IgD-negative memory B cell (primary cell): ENCODE data around the gene KCNH8. TPM values are rescaled to one million over a fixed set of nuclear protein-coding genes. Genes with fewer than 3 reads are reported as not detected.
A peak's percentile ranks its signal among the peaks of the same experiment; 100 is the strongest.

Experiments used
- H3K27ac Mint-ChIP-seq, 3 donors: one replicate each; pipeline ENCODE4 v1.8.0; 2020 to 2022; ENCODE audit warnings: mild to moderate bottlenecking in 3 of 3, mixed read lengths in 3 of 3, moderate library complexity in 1 of 3
- H3K27me3 Mint-ChIP-seq: one replicate; pipeline ENCODE4 v1.8.0; 2021; ENCODE audit warnings: mixed read lengths
- H3K36me3 Mint-ChIP-seq: one replicate; pipeline ENCODE4 v1.8.0; 2020; ENCODE audit warnings: mild to moderate bottlenecking, mixed read lengths
- H3K4me1 Mint-ChIP-seq, 3 donors: one replicate each; pipeline ENCODE4 v1.8.0; 2020 to 2022; ENCODE audit warnings: mixed read lengths in 3 of 3, mild to moderate bottlenecking in 1 of 3
- H3K4me3 Mint-ChIP-seq, 4 donors: one replicate each; pipeline ENCODE4 v1.8.0; 2020 to 2022; ENCODE audit warnings: mild to moderate bottlenecking in 4 of 4, mixed read lengths in 4 of 4, moderate library complexity in 3 of 4
- H3K9me3 Mint-ChIP-seq, 3 donors: one replicate each; pipeline ENCODE4 v1.8.0; 2020 to 2021; ENCODE audit warnings: mixed read lengths in 3 of 3, mild to moderate bottlenecking in 1 of 3
- polyA plus RNA-seq: library from polyadenylated mRNA; unstranded; fragments of 300-500 nt; fragmentation: Illumina TruSeq; gene quantifications from one replicate; pipeline ENCODE4 v1.2.3, GENCODE V29; 2021

KCNH8 gene
- polyA plus RNA-seq, 1 donor from 2014 or later = 1.9 TPM

- Mint-ChIP-seq H3K36me3 (peaks cover 3% of the 10 kb centered on the region), H3K27ac (peak overlapping the region in 1 of 3 donors; percentile 4), H3K9me3 (no peaks in the 10 kb centered on the region), H3K4me3 (peak overlapping the region in 3 of 4 donors; percentile 34 to 85 (median 82)), H3K27me3 (no peaks in the 10 kb centered on the region), H3K4me1 (peaks cover 25 to 45% (median 38%) of the 10 kb centered on the region in 3 donors)
Observed at GRCh38 chr3:19342389-19342788, 194.1 kb downstream of the KCNH8 start.

- H3K4me1 Mint-ChIP-seq = peaks cover 38 to 61% (median 43%) of the 10 kb centered on the region in 3 donors
- H3K9me3 Mint-ChIP-seq = peaks cover 0 to 2% (median 1%) of the 10 kb centered on the region in 3 donors
- peak overlapping the region; percentile 52 to 92 (median 75) for H3K4me3 Mint-ChIP-seq
- H3K36me3 Mint-ChIP-seq = no peaks in the 10 kb centered on the region
- H3K27me3 Mint-ChIP-seq = no peaks in the 10 kb centered on the region
- peak overlapping the region; percentile 84 to 98 (median 84) for H3K27ac Mint-ChIP-seq
Observed at GRCh38 chr3:19346759-19347158, 198.4 kb downstream of the KCNH8 start.

- Mint-ChIP-seq H3K36me3 (peaks cover 2% of the 10 kb centered on the region), H3K4me3 (peak overlapping the region; percentile 84 to 93 (median 89)), H3K27me3 (no peaks in the 10 kb centered on the region), H3K4me1 (peaks cover 35 to 56% (median 38%) of the 10 kb centered on the region in 3 donors), H3K27ac (peak overlapping the region; percentile 84 to 98 (median 84)), H3K9me3 (peaks cover 1 to 7% (median 6%) of the 10 kb centered on the region in 3 donors)
Observed at GRCh38 chr3:19347671-19348070, 199.4 kb downstream of the KCNH8 start.

GRCh38 chr3:19348500-19348899 lies 200.2 kb downstream of the KCNH8 start:
- H3K9me3 Mint-ChIP-seq = peaks cover 4 to 14% (median 11%) of the 10 kb centered on the region in 3 donors
- peak overlapping the region; percentile 84 to 98 (median 84) for H3K27ac Mint-ChIP-seq
- H3K4me3 Mint-ChIP-seq = peak overlapping the region; percentile 84 to 93 (median 89)
- H3K27me3 Mint-ChIP-seq = no peaks in the 10 kb centered on the region
- peaks cover 33 to 51% (median 34%) of the 10 kb centered on the region in 3 donors for H3K4me1 Mint-ChIP-seq
- peaks cover 6% of the 10 kb centered on the region for H3K36me3 Mint-ChIP-seq

GRCh38 chr3:19348941-19349564 lies 200.7 kb downstream of the KCNH8 start:
- H3K27ac Mint-ChIP-seq = peak overlapping the region; percentile 84 to 98 (median 84)
- H3K27me3 Mint-ChIP-seq = no peaks in the 10 kb centered on the region
- H3K4me3 Mint-ChIP-seq = peak overlapping the region; percentile 84 to 93 (median 89)
- H3K9me3 Mint-ChIP-seq = peaks cover 4 to 16% (median 16%) of the 10 kb centered on the region in 3 donors
- peaks cover 28 to 45% (median 29%) of the 10 kb centered on the region in 3 donors for H3K4me1 Mint-ChIP-seq
- peaks cover 8% of the 10 kb centered on the region for H3K36me3 Mint-ChIP-seq

- no peak overlapping the region for H3K4me3 Mint-ChIP-seq
- H3K27me3 Mint-ChIP-seq = no peaks in the 10 kb centered on the region
- H3K4me1 Mint-ChIP-seq = peaks cover 16 to 17% (median 17%) of the 10 kb centered on the region in 3 donors
- H3K36me3 Mint-ChIP-seq = peaks cover 10% of the 10 kb centered on the region
- no peak overlapping the region for H3K27ac Mint-ChIP-seq
- H3K9me3 Mint-ChIP-seq = peaks cover 3 to 24% (median 14%) of the 10 kb centered on the region in 3 donors
Observed at GRCh38 chr3:19357947-19358346, 209.6 kb downstream of the KCNH8 start.

- Mint-ChIP-seq H3K27me3 (no peaks in the 10 kb centered on the region), H3K27ac (peak overlapping the region; percentile 65 to 93 (median 89)), H3K4me1 (peaks cover 30 to 39% (median 30%) of the 10 kb centered on the region in 3 donors), H3K4me3 (peak overlapping the region in 1 of 4 donors; percentile 40), H3K36me3 (peaks cover 9% of the 10 kb centered on the region), H3K9me3 (peaks cover 0 to 16% (median 0%) of the 10 kb centered on the region in 3 donors)
Observed at GRCh38 chr3:19363071-19363470, 214.8 kb downstream of the KCNH8 start.

GRCh38 chr3:19364148-19364547 lies 215.8 kb downstream of the KCNH8 start:
- Mint-ChIP-seq H3K4me1 (peaks cover 30 to 39% (median 30%) of the 10 kb centered on the region in 3 donors), H3K9me3 (peaks cover 0 to 16% (median under 1%) of the 10 kb centered on the region in 3 donors), H3K27me3 (no peaks in the 10 kb centered on the region), H3K4me3 (peak overlapping the region in 1 of 4 donors; percentile 61), H3K27ac (peak overlapping the region in 2 of 3 donors; percentile 60 to 62), H3K36me3 (peaks cover 9% of the 10 kb centered on the region)

- Mint-ChIP-seq H3K36me3 (peaks cover 9% of the 10 kb centered on the region), H3K4me3 (peak overlapping the region in 1 of 4 donors; percentile 69), H3K9me3 (peaks cover 2 to 6% (median 6%) of the 10 kb centered on the region in 3 donors), H3K27ac (no peak overlapping the region), H3K27me3 (no peaks in the 10 kb centered on the region), H3K4me1 (peaks cover 30 to 50% (median 39%) of the 10 kb centered on the region in 3 donors)
Observed at GRCh38 chr3:19365471-19365870, 217.2 kb downstream of the KCNH8 start.

- no peak overlapping the region for H3K27ac Mint-ChIP-seq
- peaks cover 8% of the 10 kb centered on the region for H3K36me3 Mint-ChIP-seq
- H3K9me3 Mint-ChIP-seq = peaks cover 0 to 3% (median 0%) of the 10 kb centered on the region in 3 donors
- H3K4me3 Mint-ChIP-seq = no peak overlapping the region
- H3K4me1 Mint-ChIP-seq = peaks cover 14 to 21% (median 21%) of the 10 kb centered on the region in 3 donors
- peaks cover 2% of the 10 kb centered on the region for H3K27me3 Mint-ChIP-seq
Observed at GRCh38 chr3:19384868-19385267, 236.6 kb downstream of the KCNH8 start.

GRCh38 chr3:19392150-19392549 lies 243.8 kb downstream of the KCNH8 start:
- Mint-ChIP-seq H3K36me3 (peaks cover 8% of the 10 kb centered on the region), H3K9me3 (no peaks in the 10 kb centered on the region), H3K27ac (no peak overlapping the region), H3K27me3 (no peaks in the 10 kb centered on the region), H3K4me3 (no peak overlapping the region), H3K4me1 (peaks cover 8 to 47% (median 43%) of the 10 kb centered on the region in 3 donors)

- no peaks in the 10 kb centered on the region for H3K27me3 Mint-ChIP-seq
- H3K9me3 Mint-ChIP-seq = no peaks in the 10 kb centered on the region
- peaks cover 6 to 49% (median 39%) of the 10 kb centered on the region in 3 donors for H3K4me1 Mint-ChIP-seq
- no peak overlapping the region for H3K27ac Mint-ChIP-seq
- no peak overlapping the region for H3K4me3 Mint-ChIP-seq
- H3K36me3 Mint-ChIP-seq = peaks cover 11% of the 10 kb centered on the region
Observed at GRCh38 chr3:19394946-19395345, 246.6 kb downstream of the KCNH8 start.

- H3K4me1 Mint-ChIP-seq = peaks cover 6 to 43% (median 31%) of the 10 kb centered on the region in 3 donors
- H3K27ac Mint-ChIP-seq = peak overlapping the region in 1 of 3 donors; percentile 45
- no peaks in the 10 kb centered on the region for H3K9me3 Mint-ChIP-seq
- H3K27me3 Mint-ChIP-seq = no peaks in the 10 kb centered on the region
- H3K36me3 Mint-ChIP-seq = peaks cover 9% of the 10 kb centered on the region
- peak overlapping the region in 2 of 4 donors; percentile 31 to 47 for H3K4me3 Mint-ChIP-seq
Observed at GRCh38 chr3:19396726-19397125, 248.4 kb downstream of the KCNH8 start.

GRCh38 chr3:19399356-19399755 lies 251.0 kb downstream of the KCNH8 start:
- no peaks in the 10 kb centered on the region for H3K9me3 Mint-ChIP-seq
- no peaks in the 10 kb centered on the region for H3K27me3 Mint-ChIP-seq
- peaks cover 7 to 29% (median 23%) of the 10 kb centered on the region in 3 donors for H3K4me1 Mint-ChIP-seq
- H3K36me3 Mint-ChIP-seq = peaks cover 12% of the 10 kb centered on the region
- H3K27ac Mint-ChIP-seq = no peak overlapping the region
- H3K4me3 Mint-ChIP-seq = no peak overlapping the region

GRCh38 chr3:19399836-19400235 lies 251.5 kb downstream of the KCNH8 start:
- peaks cover 7 to 28% (median 23%) of the 10 kb centered on the region in 3 donors for H3K4me1 Mint-ChIP-seq
- H3K27ac Mint-ChIP-seq = no peak overlapping the region
- H3K4me3 Mint-ChIP-seq = no peak overlapping the region
- no peaks in the 10 kb centered on the region for H3K27me3 Mint-ChIP-seq
- no peaks in the 10 kb centered on the region for H3K9me3 Mint-ChIP-seq
- peaks cover 14% of the 10 kb centered on the region for H3K36me3 Mint-ChIP-seq
